Activated naive CD8-positive, alpha-beta T cell (primary cell): ENCODE results near the gene CPLX1.
A peak's percentile ranks its signal among the peaks of the same experiment; 100 is the strongest.
"Not testable (repeated sequence)": the region's sequence is repeated elsewhere in the genome, so short reads cannot be mapped to it uniquely, and the experiment has no call there.

Source experiments
- H3K27ac Mint-ChIP-seq: one replicate; pipeline ENCODE4 v1.8.0; 2021; ENCODE audit warnings: mixed read lengths
- H3K27me3 Mint-ChIP-seq: one replicate; pipeline ENCODE4 v1.8.0; 2021; ENCODE audit warnings: mixed read lengths
- H3K36me3 Mint-ChIP-seq: one replicate; pipeline ENCODE4 v1.8.0; 2021; ENCODE audit warnings: mixed read lengths
- H3K4me1 Mint-ChIP-seq: one replicate; pipeline ENCODE4 v1.8.0; 2021; ENCODE audit warnings: low read depth, mixed read lengths
- H3K4me3 Mint-ChIP-seq: one replicate; pipeline ENCODE4 v1.8.0; 2021; ENCODE audit warnings: mild to moderate bottlenecking, mixed read lengths
- H3K9me3 Mint-ChIP-seq: one replicate; pipeline ENCODE4 v1.8.0; 2021; ENCODE audit warnings: low read depth, mixed read lengths

Gene CPLX1

GRCh38 chr4:763191-763810, 62.6 kb downstream of the CPLX1 start:
- H3K36me3 Mint-ChIP-seq, result peaks cover 4% of the 10 kb centered on the region
- peaks cover 25% of the 10 kb centered on the region for H3K4me1 Mint-ChIP-seq
- no peak overlapping the region for H3K4me3 Mint-ChIP-seq
- no peaks in the 10 kb centered on the region for H3K27me3 Mint-ChIP-seq
- no peaks in the 10 kb centered on the region for H3K9me3 Mint-ChIP-seq
- H3K27ac Mint-ChIP-seq, result no peak overlapping the region

DNA sequence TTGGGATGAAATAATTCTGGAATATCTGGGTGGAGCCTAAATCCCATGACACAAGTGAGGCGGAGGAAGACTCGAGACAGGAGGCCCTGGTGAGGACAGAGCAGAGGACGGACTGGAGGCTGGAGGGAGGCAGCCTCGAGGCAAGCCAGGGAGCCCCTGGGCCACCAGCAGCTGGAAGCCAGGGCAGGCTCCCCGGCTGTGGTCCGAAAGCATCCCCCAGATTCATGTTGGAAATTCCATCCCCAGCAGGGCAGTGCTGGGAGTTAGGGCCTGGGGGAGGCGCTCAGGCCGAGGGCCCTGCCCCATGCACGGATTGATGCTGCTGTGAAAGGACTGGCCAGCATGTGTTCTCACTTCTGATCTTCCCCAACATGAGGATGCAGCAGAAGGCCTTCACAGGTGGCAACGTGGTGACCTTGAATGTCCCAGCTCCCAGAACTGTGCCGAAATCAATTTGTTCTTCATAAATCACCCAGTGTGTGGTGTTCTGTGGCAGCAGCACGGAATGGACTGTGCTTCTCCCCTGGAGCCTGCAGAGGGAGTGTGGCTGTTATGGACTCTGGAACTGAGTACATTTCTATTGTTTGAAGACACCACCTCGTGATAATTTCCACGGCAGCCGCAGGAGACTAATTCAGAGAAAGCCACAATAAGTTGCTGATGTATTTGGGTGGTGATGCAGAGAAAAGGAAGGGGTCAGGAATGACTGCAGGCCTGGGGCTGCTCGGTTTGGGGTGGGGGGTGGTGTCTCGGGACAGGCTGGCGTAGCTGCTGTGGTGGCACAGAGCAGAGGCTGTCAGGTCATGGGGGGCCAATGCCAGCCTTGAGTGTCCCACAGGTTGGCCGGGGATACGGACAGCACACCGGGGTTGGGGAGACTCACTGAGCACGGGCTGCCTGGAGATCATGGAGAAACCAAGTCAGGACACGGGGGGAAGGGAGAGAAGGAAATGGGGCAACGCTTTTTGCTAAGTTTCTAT, 63.4 kb downstream of the CPLX1 start:
- no peaks in the 10 kb centered on the region for H3K27me3 Mint-ChIP-seq
- peaks cover 4% of the 10 kb centered on the region for H3K36me3 Mint-ChIP-seq
- H3K4me1 Mint-ChIP-seq, result peaks cover 23% of the 10 kb centered on the region
- peak overlapping the region; percentile 10 for H3K27ac Mint-ChIP-seq
- no peaks in the 10 kb centered on the region for H3K9me3 Mint-ChIP-seq
- no peak overlapping the region for H3K4me3 Mint-ChIP-seq

- Mint-ChIP-seq H3K4me1 (peaks cover 23% of the 10 kb centered on the region), H3K36me3 (peaks cover 4% of the 10 kb centered on the region), H3K27me3 (no peaks in the 10 kb centered on the region), H3K9me3 (no peaks in the 10 kb centered on the region), H3K27ac (no peak overlapping the region), H3K4me3 (no peak overlapping the region)
Measured at GRCh38 chr4:761739-762138, 64.2 kb downstream of the CPLX1 start.

GRCh38 chr4:761086-761485, 64.8 kb downstream of the CPLX1 start:
- Mint-ChIP-seq H3K4me1 (peaks cover 23% of the 10 kb centered on the region), H3K4me3 (no peak overlapping the region), H3K27me3 (no peaks in the 10 kb centered on the region), H3K36me3 (peaks cover 2% of the 10 kb centered on the region), H3K9me3 (no peaks in the 10 kb centered on the region), H3K27ac (no peak overlapping the region)

DNA sequence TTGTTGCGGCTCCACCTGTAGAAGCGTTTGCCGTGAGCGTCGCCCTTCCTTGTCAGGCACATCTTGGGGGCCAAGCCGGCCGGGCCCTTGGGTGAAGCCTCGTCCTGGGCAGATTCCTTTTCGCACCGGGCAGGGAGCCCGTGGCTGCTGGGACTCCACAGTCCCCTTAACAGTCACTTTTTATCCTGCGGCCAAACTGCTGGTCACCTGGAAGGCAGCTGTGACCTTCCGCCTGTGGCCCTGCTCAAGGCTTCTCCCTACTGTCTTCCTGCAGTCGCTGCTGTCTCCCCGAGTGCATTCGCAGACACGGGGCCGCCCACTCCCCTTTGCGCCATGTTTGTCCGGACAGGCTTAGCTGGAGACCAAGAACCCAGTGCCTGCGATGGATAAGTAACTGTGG, 65.3 kb downstream of the CPLX1 start:
- peaks cover 2% of the 10 kb centered on the region for H3K36me3 Mint-ChIP-seq
- no peak overlapping the region for H3K4me3 Mint-ChIP-seq
- H3K27ac Mint-ChIP-seq, result no peak overlapping the region
- peaks cover 23% of the 10 kb centered on the region for H3K4me1 Mint-ChIP-seq
- H3K9me3 Mint-ChIP-seq, result no peaks in the 10 kb centered on the region
- H3K27me3 Mint-ChIP-seq, result no peaks in the 10 kb centered on the region

GRCh38 chr4:759810-760209, 66.1 kb downstream of the CPLX1 start:
- not testable (repeated sequence) for H3K4me3 Mint-ChIP-seq, H3K36me3 Mint-ChIP-seq, H3K27me3 Mint-ChIP-seq, H3K9me3 Mint-ChIP-seq
- Mint-ChIP-seq H3K4me1 (peaks cover 23% of the 10 kb centered on the region), H3K27ac (peak overlapping the region; percentile 41)

DNA sequence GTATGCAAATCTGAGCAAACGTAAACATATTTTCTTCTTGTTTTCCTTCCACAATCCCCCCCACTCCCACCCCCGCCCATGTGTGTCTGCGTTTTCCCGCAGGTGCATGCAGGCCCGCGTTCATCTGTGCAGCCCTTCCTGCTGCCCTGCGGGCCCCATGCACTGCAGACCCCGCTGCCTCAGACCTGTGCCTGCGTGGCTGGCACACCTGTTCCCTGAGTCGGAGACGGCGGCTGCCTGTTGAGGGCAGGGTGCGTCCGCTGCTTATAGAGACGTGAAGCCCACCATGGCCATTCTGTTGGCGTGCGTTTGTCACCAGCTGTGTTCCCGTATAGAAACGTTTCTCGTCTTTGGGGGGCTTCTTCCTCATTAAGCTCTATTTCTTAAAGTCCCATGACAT, 68.8 kb downstream of the CPLX1 start:
- Mint-ChIP-seq H3K4me1 (peaks cover 12% of the 10 kb centered on the region), H3K27me3 (no peaks in the 10 kb centered on the region), H3K9me3 (no peaks in the 10 kb centered on the region), H3K27ac (no peak overlapping the region), H3K4me3 (no peak overlapping the region), H3K36me3 (peaks cover 2% of the 10 kb centered on the region)

GRCh38 chr4:754221-755120, 71.5 kb downstream of the CPLX1 start:
- no peak overlapping the region for H3K4me3 Mint-ChIP-seq
- no peaks in the 10 kb centered on the region for H3K36me3 Mint-ChIP-seq
- peaks cover 1% of the 10 kb centered on the region for H3K4me1 Mint-ChIP-seq
- H3K9me3 Mint-ChIP-seq, result no peaks in the 10 kb centered on the region
- no peaks in the 10 kb centered on the region for H3K27me3 Mint-ChIP-seq
- no peak overlapping the region for H3K27ac Mint-ChIP-seq

GRCh38 chr4:753186-753585, 72.7 kb downstream of the CPLX1 start:
- not testable (repeated sequence) for H3K27ac Mint-ChIP-seq, H3K36me3 Mint-ChIP-seq, H3K9me3 Mint-ChIP-seq, H3K4me1 Mint-ChIP-seq, H3K4me3 Mint-ChIP-seq, H3K27me3 Mint-ChIP-seq

GRCh38 chr4:752196-752861, 73.6 kb downstream of the CPLX1 start:
- H3K4me3 Mint-ChIP-seq, result no peak overlapping the region
- H3K4me1 Mint-ChIP-seq, result peaks cover under 1% of the 10 kb centered on the region
- H3K36me3 Mint-ChIP-seq, result peaks cover 2% of the 10 kb centered on the region
- H3K27me3 Mint-ChIP-seq, result no peaks in the 10 kb centered on the region
- no peaks in the 10 kb centered on the region for H3K9me3 Mint-ChIP-seq
- H3K27ac Mint-ChIP-seq, result no peak overlapping the region

GRCh38 chr4:751676-752075, 74.3 kb downstream of the CPLX1 start:
- Mint-ChIP-seq H3K27me3 (no peaks in the 10 kb centered on the region), H3K4me1 (no peaks in the 10 kb centered on the region), H3K27ac (no peak overlapping the region)

DNA sequence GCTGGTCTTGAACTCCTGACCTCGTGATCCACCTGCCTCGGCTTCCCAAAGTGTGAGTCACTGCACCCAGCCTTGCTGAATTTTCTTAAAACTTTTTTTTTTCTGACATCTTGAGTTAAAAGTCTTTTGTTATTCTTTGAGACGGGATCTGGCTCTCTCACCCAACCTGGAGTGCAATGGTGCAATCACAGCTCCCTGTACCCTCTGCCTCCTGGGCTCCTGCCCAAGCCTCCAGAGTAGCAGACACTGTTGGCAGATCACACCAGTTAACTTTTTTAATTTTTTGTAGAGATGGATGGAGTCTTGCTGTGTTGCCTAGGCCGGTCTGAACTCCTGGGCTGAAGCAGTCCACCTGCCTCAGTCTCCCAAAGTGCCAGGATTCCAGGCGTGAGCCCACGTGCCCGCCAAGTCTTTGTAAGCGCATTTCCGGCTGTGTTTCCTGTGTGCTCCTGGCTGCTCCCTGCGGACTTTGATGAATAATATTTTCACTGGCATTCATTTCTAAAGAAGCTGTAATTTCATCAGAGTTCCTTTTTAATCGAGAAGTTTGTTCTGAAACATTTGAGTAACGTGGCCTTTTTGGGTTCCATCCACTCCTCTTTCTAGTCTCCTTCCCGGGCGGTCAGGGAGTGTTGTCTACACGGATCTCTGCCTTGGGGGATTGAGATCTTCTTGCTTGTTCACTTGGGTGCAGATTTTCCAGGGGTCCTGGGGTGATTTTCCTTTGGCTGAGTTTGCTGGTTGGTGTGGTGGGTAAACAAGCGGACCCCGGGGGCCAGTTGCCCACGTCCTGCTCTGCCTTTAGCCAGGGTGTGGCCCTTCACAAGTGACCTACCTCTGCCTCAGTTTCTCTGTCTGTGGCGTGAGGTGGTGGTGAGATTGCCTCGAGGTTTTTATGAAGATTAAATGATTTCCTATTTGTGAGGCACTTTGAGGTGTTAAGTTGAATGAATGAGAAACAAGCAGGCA, 75.9 kb downstream of the CPLX1 start:
- H3K4me1 Mint-ChIP-seq, result no peaks in the 10 kb centered on the region
- no peak overlapping the region for H3K4me3 Mint-ChIP-seq
- no peaks in the 10 kb centered on the region for H3K27me3 Mint-ChIP-seq
- no peak overlapping the region for H3K27ac Mint-ChIP-seq
- no peaks in the 10 kb centered on the region for H3K9me3 Mint-ChIP-seq
- H3K36me3 Mint-ChIP-seq, result peaks cover 2% of the 10 kb centered on the region

More at GRCh38 chr4:751676-752075, 74.3 kb downstream of the CPLX1 start:
- Mint-ChIP-seq H3K4me3 (no peak overlapping the region), H3K36me3 (peaks cover 2% of the 10 kb centered on the region), H3K9me3 (no peaks in the 10 kb centered on the region)

GRCh38 chr4:748461-748860, 77.5 kb downstream of the CPLX1 start:
- Mint-ChIP-seq H3K27me3 (no peaks in the 10 kb centered on the region), H3K9me3 (no peaks in the 10 kb centered on the region), H3K4me3 (no peak overlapping the region), H3K27ac (no peak overlapping the region), H3K4me1 (no peaks in the 10 kb centered on the region), H3K36me3 (peaks cover 2% of the 10 kb centered on the region)
